K562 (cell line): ENCODE results near the gene CD207. TPM values are rescaled to one million over a fixed set of nuclear protein-coding genes. Genes with fewer than 3 reads are reported as not detected.

ENCODE experiments used
- CUX1 ChIP-seq: fragments of 200-800 bp; sonication (Bioruptor generic); IDR thresholded peaks from 2 replicates; pipeline ENCODE4 v1.6.1; 2016; ENCODE audit warnings: missing genetic modification characterization, missing compliant biosample characterization
- NRF1 ChIP-seq, 2 experiments: fragments of 450-650 bp; IDR thresholded peaks in 1 of 2; conservative IDR thresholded peaks in 1 of 2; 2 replicates each; pipeline ENCODE4 v1.6.1; 2014; ENCODE audit warnings: mild to moderate bottlenecking in 2 of 2
- SNRNP70 ChIP-seq: fragments of 200-400 bp; formaldehyde crosslinking; optimal IDR thresholded peaks from 2 replicates; pipeline ENCODE3; 2017; ENCODE audit warnings: low read depth, low read length
- polyA plus RNA-seq, 8 experiments: library from polyadenylated mRNA; depleted of rRNA in 4 of 8; stranded (reverse) in 5 of 8; unstranded in 3 of 8; fragments of >200 nt; fragmentation: Nextera tagmentation in 2 of 8; fragmentation: Illumina TruSeq in 1 of 8; extraction: Ambion mirVana in 2 of 8; extraction: Trizol in 1 of 8; gene quantifications; 2 replicates each; pipeline versions ENCODE4 v1.2.1 to v1.2.3, GENCODE V29; 2011 to 2014; ENCODE audit warnings: inconsistent platforms in 1 of 8, missing spikeins in 1 of 8
- total RNA-seq, 7 experiments: library from RNA; depleted of rRNA in 6 of 7; stranded (reverse); fragments of >200 nt in 6 of 7; fragmentation: Illumina TruSeq in 2 of 7; extraction: Trizol in 2 of 7; gene quantifications; 2 replicates each; pipeline versions ENCODE4 v1.2.1 to v1.2.3, GENCODE V29; 2011 to 2021; ENCODE audit warnings: low replicate concordance in 1 of 7

CD207 gene
- total and polyA plus RNA-seq, 9 of the 15 experiments (the other 6 are each of a cell fraction or from before 2014, with no cell fraction given), result not detected

GRCh38 chr2:70873541-70873940, 37.9 kb upstream of the CD207 start (continued):
- TF ChIP-seq SNRNP70 (no peak), CUX1 (no peak), NRF1 (conservative IDR thresholded peaks at IDR 0.05 in 1 of 2, IDR thresholded peaks at IDR 0.05 in 1 of 2) (no peak)
